GM19467 (cell line): ENCODE measurements around the gene ANO1.
"Not testable (repeated sequence)": the region's sequence is repeated elsewhere in the genome, so short reads cannot be mapped to it uniquely, and the experiment has no call there.

ENCODE experiments used
- ATAC-seq: cut with Tn5 transposase; IDR thresholded peaks from one replicate; pipeline ENCODE4 v1.9.1; 2021; ENCODE audit warnings: mild to moderate bottlenecking, moderate library complexity; ENCODE audit not compliant: unreplicated experiment

The ANO1 gene

DNA sequence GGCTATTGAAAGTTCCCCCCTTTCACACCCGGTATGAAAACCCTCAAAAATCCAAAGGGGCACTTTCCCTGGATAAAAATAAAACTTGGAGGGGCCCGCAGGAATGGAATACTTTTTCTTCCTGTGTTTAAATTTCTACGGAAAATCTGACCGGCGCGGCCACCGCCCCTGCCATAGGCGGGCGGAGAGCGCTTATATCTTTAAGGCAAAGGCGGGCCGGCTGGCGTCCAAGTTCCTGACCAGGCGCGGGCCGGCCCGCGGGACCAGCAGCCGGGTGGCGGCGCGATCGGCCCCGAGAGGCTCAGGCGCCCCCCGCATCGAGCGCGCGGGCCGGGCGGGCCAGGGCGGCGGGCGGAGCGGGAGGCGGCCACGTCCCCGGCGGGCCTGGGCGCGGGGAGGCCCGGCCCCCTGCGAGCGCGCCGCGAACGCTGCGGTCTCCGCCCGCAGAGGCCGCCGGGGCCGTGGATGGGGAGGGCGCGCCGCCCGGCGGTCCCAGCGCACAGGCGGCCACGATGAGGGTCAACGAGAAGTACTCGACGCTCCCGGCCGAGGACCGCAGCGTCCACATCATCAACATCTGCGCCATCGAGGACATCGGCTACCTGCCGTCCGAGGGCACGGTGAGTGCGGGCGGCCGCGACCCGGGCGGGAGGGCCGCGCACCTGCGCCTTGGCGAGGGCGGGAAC, at the start of gene ANO1:
TSS of gene ANO1 (plus strand) at position 223 of the 686 bp plus-strand sequence. CDS start at position 513, 290 bp downstream.
- no peak for ATAC-seq

DNA sequence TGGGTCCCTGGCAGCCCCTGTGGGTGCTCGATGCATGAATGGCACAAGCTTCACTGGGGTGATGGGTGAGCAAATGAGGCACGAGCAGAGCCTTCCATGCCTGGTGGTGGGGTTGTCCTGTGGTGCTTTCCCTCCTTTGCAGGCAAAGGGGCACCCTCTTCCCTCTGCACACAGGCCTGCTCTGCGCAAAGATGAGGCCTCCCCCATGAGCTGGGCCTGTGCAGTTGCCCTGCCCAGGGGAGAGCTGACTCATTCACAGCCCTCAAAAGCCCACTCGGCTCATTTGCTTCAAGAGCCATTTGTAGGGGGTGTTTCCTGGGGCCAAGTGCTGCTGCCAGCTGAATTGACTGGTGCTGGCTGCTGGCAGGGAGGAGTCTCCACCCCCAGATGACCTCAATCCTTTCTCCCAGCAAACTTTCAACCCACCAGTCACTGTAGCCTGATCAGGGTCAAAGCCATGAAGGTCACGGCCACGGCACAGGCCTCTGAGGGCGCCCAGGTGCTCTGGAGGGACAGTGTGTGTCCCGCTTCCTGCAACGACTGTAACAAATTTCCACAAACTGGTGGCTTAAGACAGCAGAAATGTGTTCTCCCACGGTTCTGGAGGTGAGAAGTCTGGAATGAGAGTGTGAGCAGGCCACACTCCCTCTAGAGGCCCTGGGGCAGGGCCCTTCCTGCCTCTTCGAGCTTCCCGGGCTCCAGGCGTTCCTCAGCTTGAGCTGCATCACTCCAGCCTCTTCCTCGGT, 48.8 kb upstream of the ANO1 start:
- ATAC-seq = no peak

DNA sequence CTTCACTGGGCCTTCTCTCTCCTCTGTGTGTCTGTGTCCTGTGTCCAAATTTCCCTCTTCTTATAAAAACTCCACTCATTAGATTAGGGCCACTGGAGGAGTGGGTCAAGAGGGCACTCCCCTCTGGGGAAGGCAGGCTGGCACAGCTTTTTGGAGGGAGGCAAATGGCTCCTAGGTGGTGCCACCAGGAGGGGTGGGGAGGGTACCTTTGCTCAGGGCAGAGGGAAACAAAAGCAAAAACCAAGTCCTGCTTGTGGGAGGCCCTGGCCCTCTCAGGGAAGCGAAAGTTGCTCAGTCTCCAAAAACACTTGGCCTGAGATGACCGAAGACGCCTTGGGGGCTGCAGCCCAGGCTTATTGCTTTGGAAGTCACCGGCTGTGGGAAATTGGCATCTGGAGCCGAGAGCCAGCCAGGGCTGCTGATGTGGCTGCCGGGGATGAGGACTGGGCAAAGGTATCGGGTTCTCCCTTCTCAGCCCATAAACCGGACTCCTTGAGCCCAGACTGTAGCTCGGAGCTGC, 48.2 kb upstream of the ANO1 start:
- ATAC-seq = no peak

DNA sequence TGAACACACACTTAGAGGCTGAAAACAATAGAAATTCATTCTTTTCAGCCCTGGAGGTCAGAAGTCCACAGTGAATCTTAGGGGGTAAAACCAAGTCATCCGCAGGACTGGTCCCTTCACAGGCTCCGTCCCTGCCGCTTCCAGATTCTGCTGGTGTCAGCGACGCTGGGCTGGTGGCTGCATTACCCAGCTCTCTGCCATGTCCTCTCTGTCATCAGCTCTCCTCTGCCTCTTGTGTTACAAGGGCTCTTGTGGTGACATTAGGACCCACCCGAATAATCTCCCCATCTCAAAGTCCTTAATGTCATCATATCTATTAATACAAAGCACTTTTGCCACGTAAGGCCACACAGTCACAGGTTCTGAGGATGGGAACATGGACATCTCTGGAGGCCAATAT, 47.7 kb upstream of the ANO1 start:
- no peak for ATAC-seq

DNA sequence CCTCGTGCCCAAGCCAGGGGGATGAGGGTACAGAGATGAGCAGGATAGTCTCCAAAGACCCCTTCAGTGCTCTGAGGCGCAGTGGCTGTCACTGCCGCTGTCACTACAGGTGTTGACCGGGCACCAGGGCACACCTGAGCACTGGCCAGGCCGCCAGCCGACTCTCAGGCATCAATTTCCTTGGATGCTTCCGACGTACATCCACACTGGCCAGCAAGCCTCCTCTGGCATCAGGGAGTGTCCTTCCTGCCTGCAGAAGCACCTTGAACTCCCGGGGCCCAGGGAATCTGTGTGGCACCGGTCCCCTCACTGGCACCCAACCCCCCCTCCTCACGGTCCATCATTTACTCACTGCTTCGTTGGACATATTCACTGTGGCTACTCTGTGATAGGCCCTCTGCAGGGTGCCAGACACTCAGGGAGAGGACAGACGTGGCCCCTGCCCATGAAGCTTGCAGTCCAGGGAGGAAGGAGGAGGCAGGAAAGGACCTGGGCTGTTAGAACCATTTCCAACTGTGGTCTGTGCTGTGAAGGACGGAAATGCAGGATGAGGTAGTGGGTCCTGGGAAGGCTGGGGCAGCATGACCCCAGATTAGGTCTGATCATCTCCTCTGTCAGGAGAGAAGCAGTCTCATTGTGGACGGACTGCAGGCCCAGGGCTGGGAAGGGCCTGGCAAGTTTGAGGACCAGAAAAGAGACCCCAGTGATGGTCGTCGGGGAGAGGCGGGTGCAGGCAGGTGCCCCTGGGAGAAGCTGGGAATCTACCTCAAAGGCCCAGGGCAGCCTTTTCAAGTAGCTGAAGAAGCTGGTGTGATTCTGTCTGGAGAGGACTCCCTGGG, 46.3 kb upstream of the ANO1 start:
- no peak for ATAC-seq

DNA sequence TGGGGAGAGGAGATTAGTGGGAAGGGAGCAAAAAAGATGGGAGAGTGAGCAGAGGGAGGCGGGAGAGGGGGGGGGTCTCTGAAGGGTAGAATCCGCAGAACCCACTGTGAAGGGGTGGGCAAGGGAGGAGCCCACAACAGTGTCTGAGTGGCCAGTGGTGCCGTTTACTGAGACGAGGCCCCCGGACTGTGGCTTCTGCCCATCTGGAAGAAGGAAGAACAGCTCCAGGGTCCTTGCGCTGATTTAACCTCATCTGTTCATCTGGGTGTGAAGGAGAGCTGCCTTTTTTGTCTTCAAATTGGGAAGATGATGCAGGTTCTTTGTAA, 45.7 kb upstream of the ANO1 start:
- no peak for ATAC-seq

DNA sequence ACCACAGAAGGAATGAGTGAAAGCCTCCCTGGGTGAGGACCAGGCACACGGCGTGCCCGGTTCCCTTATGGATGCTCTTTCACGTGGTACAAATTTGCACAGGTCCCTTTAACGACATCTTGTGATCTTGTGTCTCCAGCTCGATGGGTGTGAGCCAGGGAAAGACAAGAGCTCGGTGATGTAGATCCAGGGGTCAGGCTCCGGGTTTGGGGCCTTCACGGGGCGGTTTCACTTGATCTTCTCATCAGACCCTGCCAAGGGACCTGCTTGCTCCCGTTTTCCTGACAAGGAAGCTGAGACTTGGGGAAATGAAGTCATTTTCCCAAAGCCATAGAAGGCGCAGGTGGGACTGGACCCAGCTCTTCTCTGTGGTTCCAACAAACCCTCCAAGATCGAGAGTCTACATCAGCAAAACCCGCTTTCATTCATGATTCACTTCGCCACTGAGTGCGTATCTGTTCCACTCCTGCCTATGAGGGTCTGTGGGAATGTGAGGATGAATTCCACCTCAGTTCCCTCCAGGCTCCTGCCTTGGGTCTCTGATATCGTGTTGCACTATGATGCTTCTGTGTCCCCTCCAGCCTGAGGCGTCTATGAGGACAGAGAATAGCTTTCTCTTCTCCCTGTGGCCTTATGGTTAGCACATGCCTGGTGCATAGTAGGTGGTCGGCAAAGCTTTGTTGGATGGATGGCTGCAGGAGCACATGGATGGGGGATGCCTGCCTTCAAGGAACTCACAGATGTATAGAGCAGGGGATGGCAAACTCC, 45.0 kb upstream of the ANO1 start:
- no peak for ATAC-seq

DNA sequence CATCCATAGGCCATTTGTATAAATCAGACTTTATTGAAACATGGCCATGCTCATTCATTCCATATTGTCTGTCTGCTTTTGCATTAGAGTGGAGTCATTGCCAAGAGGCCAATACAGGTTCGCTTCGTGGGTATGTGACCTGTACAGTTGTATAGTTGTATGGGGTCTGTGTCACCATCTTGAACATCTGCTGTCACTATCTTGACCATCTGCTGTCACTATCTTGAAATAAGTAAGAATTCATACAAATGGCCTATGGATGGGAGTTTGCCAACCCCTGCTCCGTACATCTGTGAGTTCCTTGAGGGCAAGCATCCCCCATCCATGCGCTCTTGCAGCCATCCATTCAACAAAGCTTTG, 44.4 kb upstream of the ANO1 start:
- no peak for ATAC-seq

DNA sequence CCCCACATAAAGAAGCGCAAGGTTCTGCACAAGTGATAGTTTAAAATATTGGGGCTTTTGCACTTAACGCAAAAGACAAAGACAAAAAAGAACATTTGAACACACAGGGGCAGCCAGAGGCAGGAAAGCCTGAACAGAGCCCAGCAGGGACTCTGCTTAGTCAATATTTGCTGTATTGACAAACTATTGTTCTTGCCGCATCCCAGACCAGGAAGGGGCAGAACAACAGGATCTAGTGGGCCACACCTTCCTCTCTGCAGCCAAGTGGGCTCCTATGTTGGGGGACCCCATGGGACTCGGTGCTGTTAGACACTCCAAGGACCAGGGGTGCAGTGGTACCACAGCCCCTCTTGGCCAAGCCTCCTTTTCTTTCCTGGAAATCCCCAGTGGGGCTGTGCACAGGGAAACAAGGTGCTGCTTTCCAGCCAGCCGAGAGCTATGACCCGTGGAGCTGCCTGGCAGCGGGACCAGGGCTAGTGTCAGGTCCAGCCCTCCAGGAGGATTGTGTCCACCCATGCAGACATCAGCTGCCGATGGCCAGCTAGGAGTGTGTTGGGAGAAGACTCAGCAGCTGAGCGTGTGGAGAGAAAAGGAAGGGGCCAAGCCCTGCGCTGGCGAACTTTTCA, 43.3 kb upstream of the ANO1 start:
- ATAC-seq = no peak

DNA sequence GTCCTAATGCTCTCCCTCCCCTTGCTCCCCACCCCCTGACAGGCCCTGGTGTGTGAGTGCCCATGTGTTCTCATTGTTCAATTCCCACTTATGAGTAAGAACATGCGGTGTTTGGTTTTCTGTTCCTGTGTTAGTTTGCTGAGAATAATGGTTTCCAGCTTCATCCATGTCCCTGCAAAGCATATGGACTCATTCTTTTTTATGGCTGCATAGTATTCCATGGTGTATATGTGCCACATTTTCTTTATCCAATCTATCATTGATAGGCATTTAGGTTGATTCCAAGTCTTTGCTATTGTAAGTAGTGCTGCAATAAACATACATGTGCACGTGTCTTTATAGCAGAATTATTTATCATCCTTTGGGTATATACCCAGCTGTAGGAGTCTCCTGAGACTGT, 42.5 kb upstream of the ANO1 start:
- ATAC-seq = not testable (repeated sequence)

DNA sequence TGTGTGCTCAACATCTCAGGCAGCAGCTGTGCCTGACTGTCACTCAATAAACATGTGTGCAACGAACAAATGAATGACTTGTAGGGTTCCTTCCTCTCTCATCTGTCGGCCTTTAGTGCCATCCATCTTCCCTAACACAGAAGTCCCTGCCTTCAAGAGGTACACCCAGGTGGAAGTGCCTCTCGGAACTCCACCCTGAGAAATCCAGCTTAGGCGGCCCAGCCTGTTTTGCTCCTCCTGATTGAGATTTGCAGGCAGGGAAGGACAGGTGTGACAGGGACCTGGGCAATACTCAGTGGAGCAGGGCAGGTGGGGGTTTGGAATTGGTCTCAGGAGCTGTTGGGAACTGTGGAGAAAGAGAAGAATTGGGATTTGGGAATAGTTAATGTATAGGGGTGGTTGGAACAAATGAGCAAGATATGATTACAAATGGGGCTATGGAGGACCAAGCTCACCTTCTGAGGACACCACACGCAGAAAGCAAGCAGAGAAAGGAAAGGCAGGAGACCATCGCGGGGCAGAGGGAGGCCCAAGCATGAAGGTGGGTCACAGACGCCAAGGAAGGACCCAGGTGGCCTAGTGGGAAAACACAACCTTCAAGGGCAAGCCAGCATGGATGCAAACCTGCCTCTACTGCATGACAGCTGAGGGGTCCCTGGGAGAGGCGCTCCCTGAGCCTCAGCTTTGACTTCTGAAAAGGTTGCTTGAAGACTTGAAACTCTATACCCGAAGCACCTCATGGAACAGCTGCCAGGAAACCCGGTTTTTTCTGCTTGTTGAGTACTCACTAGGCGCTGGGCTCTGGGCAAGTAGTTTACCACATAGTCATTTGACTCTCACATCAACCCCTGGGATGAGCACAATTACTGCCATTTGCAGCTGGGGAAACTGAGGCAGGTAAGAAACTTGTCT, 40.9 kb upstream of the ANO1 start:
- no peak for ATAC-seq

DNA sequence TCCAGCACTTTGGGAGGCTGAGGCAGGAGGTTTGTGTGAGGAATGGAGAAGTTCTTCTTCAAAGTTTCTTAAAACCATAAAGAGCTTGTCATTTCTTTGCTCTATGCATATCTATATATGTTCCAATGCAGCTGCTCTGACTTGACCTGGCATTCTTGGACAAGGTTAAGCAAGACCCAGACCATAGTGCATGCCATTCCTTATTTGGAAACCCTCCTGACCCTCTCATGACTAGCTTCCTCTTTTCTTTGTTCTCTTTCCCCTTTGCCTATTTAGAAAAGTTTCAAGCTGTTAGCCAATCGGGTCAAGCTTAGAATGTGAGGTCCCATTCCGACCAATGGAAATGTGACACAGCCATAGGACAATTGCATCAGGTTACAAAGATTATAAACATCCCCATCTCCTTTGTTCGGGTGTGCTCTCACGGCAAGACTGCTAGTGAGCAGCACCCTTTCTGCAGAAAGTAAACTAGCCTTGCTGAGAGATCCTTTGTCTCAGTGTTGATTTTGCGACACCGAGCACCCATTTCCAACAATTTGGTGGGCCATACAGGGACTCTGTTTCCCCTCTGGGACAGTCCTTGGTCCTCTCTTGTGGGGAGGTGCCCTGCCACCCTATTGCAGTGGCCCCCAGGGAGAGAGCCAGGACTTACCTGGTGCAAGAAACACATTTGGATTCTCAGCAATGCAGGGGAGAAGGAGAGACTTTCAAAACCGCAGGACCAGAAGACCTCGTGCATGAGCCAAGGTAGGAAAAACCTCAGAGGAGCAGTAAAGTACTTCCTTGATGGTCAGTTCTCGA, 39.9 kb upstream of the ANO1 start:
- ATAC-seq = no peak

DNA sequence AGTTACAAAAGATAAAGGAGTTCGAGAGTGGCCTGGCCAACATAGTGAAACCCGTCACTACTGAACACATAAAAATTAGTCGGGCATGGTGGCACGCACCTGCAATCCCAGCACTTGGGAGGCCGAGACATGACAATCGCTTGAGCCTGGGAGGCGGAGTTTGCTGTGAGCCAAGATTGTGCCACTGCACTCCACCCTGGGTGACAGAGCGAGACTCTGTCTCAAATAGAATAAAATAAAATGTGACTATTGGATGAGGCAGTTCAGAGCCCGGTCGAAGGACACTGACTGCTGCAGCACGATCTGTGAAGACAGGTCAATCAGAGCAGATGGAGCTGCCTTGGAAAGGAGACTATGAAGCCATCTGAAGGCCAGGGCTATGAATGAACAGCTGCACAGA, 37.7 kb upstream of the ANO1 start:
- ATAC-seq = no peak

DNA sequence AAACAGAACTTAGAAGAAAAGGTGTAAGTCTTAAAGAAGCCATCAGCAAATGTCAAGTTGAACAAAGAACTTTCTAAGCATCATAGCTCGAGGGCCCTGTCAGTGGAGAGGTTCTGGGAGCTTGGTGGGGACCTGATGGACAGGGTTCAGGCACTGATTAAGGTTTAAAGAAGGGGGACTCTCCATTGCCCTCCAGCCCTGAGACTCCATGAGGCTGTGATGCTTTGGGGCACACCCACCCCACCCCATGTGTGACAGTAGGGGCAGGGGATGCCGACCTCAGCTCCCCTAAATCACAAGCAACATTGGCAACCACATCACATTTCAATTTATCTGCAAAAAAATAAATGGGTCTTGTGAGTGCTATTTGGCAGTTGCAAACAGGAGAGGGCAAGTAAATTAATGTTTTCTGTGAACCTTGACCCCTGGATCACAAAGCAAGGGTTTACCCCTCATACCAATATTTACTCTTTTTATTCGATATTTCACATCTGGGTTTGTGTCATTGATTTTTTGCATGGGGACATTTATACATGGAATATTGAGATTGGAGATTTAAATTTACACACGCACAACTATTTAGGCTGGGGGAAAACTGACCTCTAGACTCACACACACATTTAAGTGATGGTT, 37.1 kb upstream of the ANO1 start:
- ATAC-seq = no peak

DNA sequence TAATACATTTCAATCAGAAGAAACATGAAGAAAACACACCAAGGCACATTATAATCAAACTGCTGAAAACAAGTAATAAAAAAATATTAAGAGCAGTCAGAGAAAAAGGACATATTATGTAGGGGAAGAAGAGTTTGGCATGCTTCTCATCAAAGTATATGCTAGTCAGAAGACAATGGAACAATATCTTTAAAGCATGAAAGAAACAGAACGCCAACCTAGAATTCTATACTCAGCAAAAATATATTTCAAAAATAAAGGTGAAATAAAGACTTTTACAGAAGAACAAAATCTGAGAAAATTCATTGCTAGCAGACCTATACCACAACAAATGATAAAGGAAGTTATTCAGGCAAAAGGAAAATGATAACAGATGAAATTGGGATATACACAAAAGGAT, 34.6 kb upstream of the ANO1 start:
- ATAC-seq = no peak

DNA sequence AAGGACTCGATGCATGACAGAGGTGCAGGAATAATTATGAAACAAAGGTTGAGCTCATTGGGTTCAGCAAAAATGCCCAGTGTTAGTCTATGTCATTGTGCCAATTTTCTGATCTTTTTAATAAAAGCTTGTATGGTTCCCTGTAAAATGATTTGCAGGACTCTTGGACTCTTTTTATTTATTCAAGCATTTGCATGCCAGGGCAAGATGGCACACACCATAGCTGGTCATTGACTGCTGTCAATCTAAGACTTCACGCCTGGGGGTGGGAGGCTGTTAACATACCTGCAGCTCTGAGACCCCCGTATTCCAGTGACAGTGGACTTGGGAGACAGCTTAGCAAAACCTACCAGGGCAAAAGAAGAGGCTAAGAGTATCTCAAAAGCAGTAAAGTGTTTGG, 32.0 kb upstream of the ANO1 start:
- ATAC-seq = no peak

DNA sequence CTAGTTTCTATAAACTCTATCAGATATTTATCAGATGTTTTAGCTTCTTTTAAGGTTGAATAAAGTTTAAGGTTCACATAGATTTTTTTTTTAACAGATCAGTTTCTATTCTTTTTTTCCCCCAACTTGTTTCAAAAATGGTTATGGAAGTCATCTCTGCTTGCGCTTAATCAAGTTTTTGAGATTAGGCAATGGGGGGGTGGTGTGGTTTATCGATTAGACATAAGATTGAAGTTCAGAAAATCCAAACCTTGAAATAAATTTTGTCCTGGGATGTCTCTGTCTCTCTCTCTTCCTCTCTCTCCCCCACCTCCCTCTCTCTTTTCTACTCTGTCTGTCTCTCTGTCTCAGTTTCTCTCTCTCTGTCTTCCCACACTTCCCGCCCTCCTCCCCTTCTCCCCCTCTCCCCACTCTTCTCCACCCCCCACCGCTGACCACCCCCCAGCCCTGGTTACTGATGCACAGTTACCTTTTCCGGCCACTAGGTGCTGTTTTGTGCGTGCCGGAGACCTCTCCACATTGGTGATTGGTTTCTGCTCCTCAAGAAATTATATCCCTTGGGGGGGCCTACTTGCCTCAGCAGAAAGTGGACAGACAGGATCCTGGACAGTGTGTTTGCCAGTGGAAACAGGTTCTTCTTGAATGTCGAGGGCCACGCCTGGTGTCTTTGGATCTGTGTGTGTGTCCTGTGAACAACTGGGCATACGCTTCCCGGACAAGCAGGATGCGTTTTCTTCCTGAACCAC, 29.7 kb upstream of the ANO1 start:
- no peak for ATAC-seq

DNA sequence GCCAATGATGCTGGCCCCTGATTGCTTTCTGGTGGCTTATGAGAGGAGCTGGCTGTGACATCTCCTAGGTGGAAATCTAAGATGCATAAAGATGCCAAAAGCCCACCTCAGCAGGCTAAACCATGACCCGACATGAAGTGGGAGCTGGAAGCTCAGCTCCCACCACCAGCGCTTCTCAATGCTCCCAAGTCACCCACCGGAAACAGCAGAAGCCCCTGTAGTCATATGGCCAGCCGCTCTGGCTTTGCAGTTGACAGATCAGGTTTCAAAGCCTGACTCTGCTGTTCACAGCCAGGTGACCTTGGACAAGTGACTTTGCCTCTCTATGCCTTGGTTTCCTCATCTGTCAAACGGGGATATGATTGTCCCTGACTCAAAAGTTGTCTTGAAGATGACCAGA, 29.1 kb upstream of the ANO1 start:
- ATAC-seq = no peak
